IPS-NIHi11 (cell line): ENCODE data around the gene GID4.

Experiments used
- DNase-seq: peaks from one replicate; pipeline ENCODE4 v3.0.0; 2012; ENCODE audit warnings: mixed read lengths, low spot score

Gene GID4

GRCh38 chr17:18044609-18045008 is 5.4 kb downstream of the GID4 start:
- DNase-seq = no peak

GRCh38 chr17:18045691-18046350 is 6.6 kb downstream of the GID4 start:
- DNase-seq = no peak

GRCh38 chr17:18055597-18055996 is 16.4 kb downstream of the GID4 start:
- no peak for DNase-seq

GRCh38 chr17:18056214-18056613 is 17.0 kb downstream of the GID4 start:
- DNase-seq = no peak

GRCh38 chr17:18059283-18059682 is 20.1 kb downstream of the GID4 start:
- DNase-seq = no peak

- no peak for DNase-seq
Measured at GRCh38 chr17:18064053-18064452, 24.8 kb downstream of the GID4 start.

- DNase-seq = no peak
Measured at GRCh38 chr17:18065546-18065945, 26.3 kb downstream of the GID4 start.

GRCh38 chr17:18066866-18067265 is 27.7 kb downstream of the GID4 start:
- DNase-seq = no peak

GRCh38 chr17:18069101-18069500 is 29.9 kb downstream of the GID4 start:
- no peak for DNase-seq

- peak; percentile 38 for DNase-seq
Measured at GRCh38 chr17:18070861-18071340, 31.7 kb downstream of the GID4 start.

- DNase-seq = no peak
Measured at GRCh38 chr17:18071751-18072150, 32.5 kb downstream of the GID4 start.

- no peak for DNase-seq
Measured at GRCh38 chr17:18074566-18075272, 35.5 kb downstream of the GID4 start.

GRCh38 chr17:18076936-18077335 is 37.7 kb downstream of the GID4 start:
- no peak for DNase-seq

GRCh38 chr17:18079543-18079942 is 40.3 kb downstream of the GID4 start:
- DNase-seq = no peak

GRCh38 chr17:18084256-18084655 is 45.0 kb downstream of the GID4 start:
- no peak for DNase-seq

GRCh38 chr17:18087610-18088491 is 48.6 kb downstream of the GID4 start, which contains the start of gene DRG2:
TSS of gene DRG2 (plus strand) at chr17:18087948. CDS start at chr17:18088024, 76 bp downstream.
- peak; percentile 99 for DNase-seq

- DNase-seq = no peak
Measured at GRCh38 chr17:18089613-18090012, 50.4 kb downstream of the GID4 start.

- DNase-seq = peak; percentile 52
Measured at GRCh38 chr17:18093616-18094408, 54.6 kb downstream of the GID4 start.

- no peak for DNase-seq
Measured at GRCh38 chr17:18094409-18094807, 55.2 kb downstream of the GID4 start.

- DNase-seq = no peak
Measured at GRCh38 chr17:18099516-18099915, 60.3 kb downstream of the GID4 start.

- DNase-seq = no peak
Measured at GRCh38 chr17:18100616-18101015, 61.4 kb downstream of the GID4 start.

GRCh38 chr17:18101828-18102227 is 62.6 kb downstream of the GID4 start:
- DNase-seq = no peak
